Natural killer cell treated with Interleukin-12 subunit alpha and Interleukin-12 subunit beta and Interleukin-15 and Interleukin-18, amount 100 ng/mL, for 72 hours (primary cell): Measurements from ENCODE around the gene HORMAD2. TPM values are rescaled to one million over a fixed set of nuclear protein-coding genes. Genes with fewer than 3 reads are reported as not detected.
"Not testable (repeated sequence)": the region's sequence is repeated elsewhere in the genome, so short reads cannot be mapped to it uniquely, and the experiment has no call there.

Source experiments
- ATAC-seq, 2 donors: fragments of 150-1000 bp; cut with Tn5 transposase in 1 of 2; sonication (Bioruptor Pico), chemical (Tn5 transposase) in 1 of 2; 2 replicates each; pipeline ENCODE4 v1.10.0; 2021
- DNase-seq: peaks from one replicate; pipeline ENCODE4 v3.0.0; 2022; ENCODE audit warnings: low spot score
- H3K27ac Mint-ChIP-seq, 2 donors: 1 replicate in 1 of 2; 2 replicates in 1 of 2; pipeline ENCODE4 v1.8.0; 2022; ENCODE audit warnings: mixed read lengths in 2 of 2, mild to moderate bottlenecking in 1 of 2, moderate library complexity in 1 of 2
- H3K27me3 Mint-ChIP-seq, 2 donors: 1 replicate in 1 of 2; 2 replicates in 1 of 2; pipeline ENCODE4 v1.8.0; 2022; ENCODE audit warnings: mixed read lengths in 2 of 2
- H3K36me3 Mint-ChIP-seq: one replicate; pipeline ENCODE4 v1.8.0; 2022; ENCODE audit warnings: mixed read lengths
- H3K4me1 Mint-ChIP-seq, 2 donors: 1 replicate in 1 of 2; 2 replicates in 1 of 2; pipeline ENCODE4 v1.8.0; 2022; ENCODE audit warnings: low read depth in 2 of 2, mixed read lengths in 2 of 2, mild to moderate bottlenecking in 1 of 2
- H3K4me3 Mint-ChIP-seq: one replicate; pipeline ENCODE4 v1.8.0; 2022; ENCODE audit warnings: mixed read lengths
- H3K9me3 Mint-ChIP-seq: 2 replicates; pipeline ENCODE4 v1.8.0; 2022; ENCODE audit warnings: mixed read lengths
- total RNA-seq, 2 donors: library from RNA; stranded (reverse); gene quantifications; one replicate each; pipeline ENCODE4 v1.2.3, GENCODE V29; 2022

The HORMAD2 gene
- total RNA-seq, 2 donors from 2014 or later: not detected

GRCh38 chr22:30211124-30211820 is 131.0 kb downstream of the HORMAD2 start:
- no peaks in the 10 kb centered on the region for H3K9me3 Mint-ChIP-seq
- DNase-seq (no peak), ATAC-seq (no peak)
- H3K4me1 Mint-ChIP-seq: peaks cover 29 to 34% of the 10 kb centered on the region in 2 donors
- peak overlapping the region; percentile 16 to 76 for H3K27ac Mint-ChIP-seq
- no peak overlapping the region for H3K4me3 Mint-ChIP-seq
- no peaks in the 10 kb centered on the region for H3K36me3 Mint-ChIP-seq
- no peaks in the 10 kb centered on the region for H3K27me3 Mint-ChIP-seq

GRCh38 chr22:30212363-30212995 is 132.2 kb downstream of the HORMAD2 start:
- Mint-ChIP-seq H3K4me1 (peaks cover 29 to 34% of the 10 kb centered on the region in 2 donors), H3K27me3 (no peaks in the 10 kb centered on the region), H3K36me3 (no peaks in the 10 kb centered on the region), H3K4me3 (peak overlapping the region; percentile 48), H3K27ac (peak overlapping the region; percentile 78 to 89), H3K9me3 (no peaks in the 10 kb centered on the region)
- DNase-seq (peak; percentile 72), ATAC-seq (peak; percentile 87 to 93)

- H3K9me3 Mint-ChIP-seq: no peaks in the 10 kb centered on the region
- no peak for DNase-seq
- peak overlapping the region; percentile 48 for H3K4me3 Mint-ChIP-seq
- no peaks in the 10 kb centered on the region for H3K27me3 Mint-ChIP-seq
- peak; percentile 45 to 52 for ATAC-seq
- peaks cover 29 to 34% of the 10 kb centered on the region in 2 donors for H3K4me1 Mint-ChIP-seq
- no peaks in the 10 kb centered on the region for H3K36me3 Mint-ChIP-seq
- peak overlapping the region; percentile 78 to 89 for H3K27ac Mint-ChIP-seq
Measured at GRCh38 chr22:30212996-30213441, 132.8 kb downstream of the HORMAD2 start.

GRCh38 chr22:30214703-30215407 is 134.6 kb downstream of the HORMAD2 start:
- DNase-seq (no peak), ATAC-seq (no peak)
- Mint-ChIP-seq H3K4me3 (no peak overlapping the region), H3K36me3 (no peaks in the 10 kb centered on the region), H3K27ac (peak overlapping the region in 1 of 2 donors; percentile 78), H3K4me1 (peaks cover 37 to 38% of the 10 kb centered on the region in 2 donors), H3K27me3 (no peaks in the 10 kb centered on the region), H3K9me3 (no peaks in the 10 kb centered on the region)

- not testable (repeated sequence) for H3K27me3 Mint-ChIP-seq, H3K4me3 Mint-ChIP-seq, H3K36me3 Mint-ChIP-seq, DNase-seq, H3K9me3 Mint-ChIP-seq, ATAC-seq
- Mint-ChIP-seq H3K4me1 (peaks cover 47 to 52% of the 10 kb centered on the region in 2 donors), H3K27ac (peak overlapping the region; percentile 12 to 16)
Measured at GRCh38 chr22:30216272-30216671, 136.0 kb downstream of the HORMAD2 start.

GRCh38 chr22:30216710-30217109 is 136.4 kb downstream of the HORMAD2 start:
- H3K9me3 Mint-ChIP-seq: no peaks in the 10 kb centered on the region
- H3K4me3 Mint-ChIP-seq: no peak overlapping the region
- H3K27ac Mint-ChIP-seq: peak overlapping the region; percentile 12 to 16

GRCh38 chr22:30217698-30218560 is 137.7 kb downstream of the HORMAD2 start:
- DNase-seq (no peak), ATAC-seq (no peak)
- no peaks in the 10 kb centered on the region for H3K9me3 Mint-ChIP-seq
- no peak overlapping the region for H3K4me3 Mint-ChIP-seq
- H3K4me1 Mint-ChIP-seq: peaks cover 54 to 60% of the 10 kb centered on the region in 2 donors
- peak overlapping the region in 1 of 2 donors; percentile 45 for H3K27ac Mint-ChIP-seq
- no peaks in the 10 kb centered on the region for H3K27me3 Mint-ChIP-seq
- no peaks in the 10 kb centered on the region for H3K36me3 Mint-ChIP-seq

More at GRCh38 chr22:30216710-30217109, 136.4 kb downstream of the HORMAD2 start:
- Mint-ChIP-seq H3K36me3 (no peaks in the 10 kb centered on the region), H3K4me1 (peaks cover 51 to 56% of the 10 kb centered on the region in 2 donors), H3K27me3 (no peaks in the 10 kb centered on the region)
- ATAC-seq (no peak), DNase-seq (no peak)

GRCh38 chr22:30219049-30219654 is 138.9 kb downstream of the HORMAD2 start:
- Mint-ChIP-seq H3K4me3 (no peak overlapping the region), H3K27me3 (no peaks in the 10 kb centered on the region), H3K4me1 (peaks cover 58 to 67% of the 10 kb centered on the region in 2 donors), H3K9me3 (no peaks in the 10 kb centered on the region), H3K36me3 (no peaks in the 10 kb centered on the region), H3K27ac (peak overlapping the region; percentile 50 to 75)
- no peak for ATAC-seq
- DNase-seq: no peak

GRCh38 chr22:30219668-30220278 is 139.5 kb downstream of the HORMAD2 start:
- Mint-ChIP-seq H3K9me3 (no peaks in the 10 kb centered on the region), H3K36me3 (no peaks in the 10 kb centered on the region), H3K4me3 (peak overlapping the region; percentile 79), H3K27ac (peak overlapping the region; percentile 50 to 75), H3K27me3 (no peaks in the 10 kb centered on the region), H3K4me1 (peaks cover 57 to 65% of the 10 kb centered on the region in 2 donors)
- ATAC-seq (no peak), DNase-seq (no peak)

- no peaks in the 10 kb centered on the region for H3K36me3 Mint-ChIP-seq
- peak overlapping the region; percentile 50 to 75 for H3K27ac Mint-ChIP-seq
- DNase-seq: no peak
- no peaks in the 10 kb centered on the region for H3K27me3 Mint-ChIP-seq
- H3K9me3 Mint-ChIP-seq: no peaks in the 10 kb centered on the region
- ATAC-seq: no peak
- H3K4me3 Mint-ChIP-seq: peak overlapping the region; percentile 79
- peaks cover 56 to 64% of the 10 kb centered on the region in 2 donors for H3K4me1 Mint-ChIP-seq
Measured at GRCh38 chr22:30220338-30221012, 140.2 kb downstream of the HORMAD2 start.

GRCh38 chr22:30221121-30221992 is 141.1 kb downstream of the HORMAD2 start:
- DNase-seq: peak; percentile 69
- no peaks in the 10 kb centered on the region for H3K27me3 Mint-ChIP-seq
- peaks cover 59 to 66% of the 10 kb centered on the region in 2 donors for H3K4me1 Mint-ChIP-seq
- peak; percentile 59 to 63 for ATAC-seq
- no peaks in the 10 kb centered on the region for H3K9me3 Mint-ChIP-seq
- H3K36me3 Mint-ChIP-seq: no peaks in the 10 kb centered on the region
- H3K27ac Mint-ChIP-seq: peak overlapping the region; percentile 50 to 75
- H3K4me3 Mint-ChIP-seq: peak overlapping the region; percentile 79
